ENCODE results near the gene TBC1D22A. TPM values are rescaled to one million over a fixed set of nuclear protein-coding genes. Genes with fewer than 3 reads are reported as not detected.

Gene TBC1D22A
- total RNA-seq, 2 donors from 2014 or later: 21.5 to 23.1 TPM

DNA sequence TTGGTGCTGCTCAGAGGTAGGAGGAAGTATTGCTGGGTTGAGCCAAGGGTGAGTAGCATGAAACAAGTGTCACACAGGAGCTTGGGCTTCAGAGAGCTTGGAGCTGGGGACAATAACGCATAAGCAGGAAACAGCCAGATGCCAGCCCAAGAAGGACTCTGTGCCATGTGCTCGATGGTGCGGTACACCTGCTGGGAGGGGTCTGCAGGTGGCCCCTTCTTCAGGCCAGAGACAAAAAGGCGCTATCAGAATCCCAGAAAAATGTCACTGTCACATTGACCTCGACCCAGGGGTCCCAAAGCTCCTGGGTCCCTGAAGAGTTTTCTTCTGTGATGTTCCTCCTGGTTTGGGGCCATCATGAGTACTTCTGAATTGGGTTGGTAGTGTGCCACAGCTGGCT is 244.4 kb downstream of the TBC1D22A start:
- ATAC-seq (no peak), DNase-seq (no peak)
- Histone ChIP-seq H3K4me1 (no peaks in the 10 kb centered on the region), H3K27ac (no peak overlapping the region), H3K9me3 (no peaks in the 10 kb centered on the region), H3K27me3 (no peaks in the 10 kb centered on the region), H3K4me3 (no peak overlapping the region), H3K36me3 (replicated peaks in 1 of 2; ENCODE audit: insufficient read depth in 1 of 2, low read depth in 2 of 2) (peaks cover 0 to 4% of the 10 kb centered on the region in 2 donors)
- WGBS, 2 donors: 100% methylated on average over 5 of the region's 5 CpGs
- intact Hi-C loops (cut with DNase I): no loop called here
- TF ChIP-seq CTCF (IDR thresholded peaks at IDR 0.05) (no peak), POLR2A (IDR thresholded peaks at IDR 0.05) (no peak)

DNA sequence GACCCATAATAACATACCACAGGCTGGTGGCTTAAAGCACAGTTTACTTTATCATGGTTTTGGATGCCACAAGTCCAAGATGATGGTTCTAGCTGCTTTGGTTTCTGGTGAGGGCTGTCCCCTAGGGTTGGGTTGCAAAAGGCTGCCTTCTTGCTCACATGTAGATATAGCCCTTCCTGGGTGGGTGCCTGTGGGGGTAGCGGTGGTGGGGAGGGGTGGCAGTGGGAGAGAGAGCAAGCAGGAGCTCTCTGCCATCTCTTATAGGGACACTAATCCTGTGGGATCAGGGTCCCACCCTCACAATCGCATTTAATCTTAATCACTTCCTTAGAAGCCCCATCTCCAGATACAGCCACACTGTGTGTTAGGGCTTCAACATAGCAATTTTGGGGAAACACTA is 245.0 kb downstream of the TBC1D22A start:
- TF ChIP-seq POLR2A (IDR thresholded peaks at IDR 0.05): no peak
- no peak for TF ChIP-seq CTCF (IDR thresholded peaks at IDR 0.05)
- H3K27ac ChIP-seq: no peak overlapping the region
- H3K4me1 ChIP-seq: no peaks in the 10 kb centered on the region
- no peak for ATAC-seq
- no peak overlapping the region for H3K4me3 ChIP-seq
- H3K36me3 ChIP-seq (replicated peaks in 1 of 2; ENCODE audit: insufficient read depth in 1 of 2, low read depth in 2 of 2): peaks cover 0 to 4% of the 10 kb centered on the region in 2 donors
- no peaks in the 10 kb centered on the region for H3K27me3 ChIP-seq
- H3K9me3 ChIP-seq: no peaks in the 10 kb centered on the region
- DNase-seq: no peak
- intact Hi-C loops (cut with DNase I): no loop called here
- WGBS, 2 donors: 94 to 100% methylated on average over 2 of the region's 2 CpGs

GRCh38 chr22:47008208-47008885 is 245.9 kb downstream of the TBC1D22A start:
- intact Hi-C loops (cut with DNase I): no loop called here
- no peak for ATAC-seq
- WGBS, 2 donors: 83 to 88% methylated on average over 2 to 5 of the region's 5 CpGs
- peak in 1 of 4 donors; percentile 46 for DNase-seq
- Histone ChIP-seq H3K4me1 (no peaks in the 10 kb centered on the region), H3K27ac (no peak overlapping the region), H3K27me3 (no peaks in the 10 kb centered on the region), H3K36me3 (replicated peaks in 1 of 2; ENCODE audit: insufficient read depth in 1 of 2, low read depth in 2 of 2) (peaks cover 0 to 4% of the 10 kb centered on the region in 2 donors), H3K9me3 (no peaks in the 10 kb centered on the region), H3K4me3 (no peak overlapping the region)
- no peak for TF ChIP-seq CTCF (IDR thresholded peaks at IDR 0.05)
- TF ChIP-seq POLR2A (IDR thresholded peaks at IDR 0.05): no peak

DNA sequence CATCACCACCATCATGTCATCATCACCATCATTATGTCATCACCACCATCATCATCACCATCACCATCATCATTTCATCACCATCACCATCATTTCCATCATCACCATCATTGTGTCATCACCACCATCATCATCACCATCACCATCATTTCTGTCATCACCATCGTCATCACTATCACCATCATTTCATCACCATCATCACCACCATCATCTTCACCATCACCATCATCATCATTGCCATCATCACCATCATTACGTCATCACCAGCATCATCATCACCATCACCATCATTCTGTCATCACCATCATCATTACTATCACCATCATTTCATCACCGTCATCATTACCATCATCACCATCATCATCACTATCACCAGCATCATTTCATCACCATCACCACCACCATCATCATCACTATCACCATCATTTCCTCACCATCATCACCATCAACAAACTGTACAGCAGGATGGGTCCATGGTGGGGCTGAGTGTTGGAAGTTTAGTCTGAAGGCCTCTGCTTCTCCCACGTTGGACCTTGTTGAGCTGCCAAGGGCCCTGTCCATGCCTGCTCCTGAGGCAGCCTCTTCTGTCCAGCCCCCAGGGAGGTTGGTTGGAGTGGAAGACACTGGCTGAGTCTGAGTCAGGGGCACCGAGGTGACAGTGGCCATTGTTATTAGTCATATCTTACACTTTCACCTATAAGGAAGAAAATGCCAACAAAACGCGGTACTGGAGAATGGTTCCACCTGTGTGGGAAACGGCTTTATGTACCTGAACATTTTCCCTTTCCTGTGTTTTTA is 247.1 kb downstream of the TBC1D22A start:
- no peak for ATAC-seq
- no peak for TF ChIP-seq CTCF (IDR thresholded peaks at IDR 0.05)
- TF ChIP-seq POLR2A (IDR thresholded peaks at IDR 0.05): no peak
- H3K27ac ChIP-seq: no peak overlapping the region
- no peak for DNase-seq
- H3K9me3 ChIP-seq: no peaks in the 10 kb centered on the region
- peaks cover 0 to 4% of the 10 kb centered on the region in 2 donors for H3K36me3 ChIP-seq (replicated peaks in 1 of 2; ENCODE audit: insufficient read depth in 1 of 2, low read depth in 2 of 2)
- WGBS, 2 donors: 92 to 95% methylated on average over 8 of the region's 8 CpGs
- H3K4me3 ChIP-seq: no peak overlapping the region
- H3K27me3 ChIP-seq: no peaks in the 10 kb centered on the region
- intact Hi-C loops (cut with DNase I): no loop called here
- no peaks in the 10 kb centered on the region for H3K4me1 ChIP-seq
